ENCODE data around the gene CYP26B1.

The CYP26B1 gene

DNA sequence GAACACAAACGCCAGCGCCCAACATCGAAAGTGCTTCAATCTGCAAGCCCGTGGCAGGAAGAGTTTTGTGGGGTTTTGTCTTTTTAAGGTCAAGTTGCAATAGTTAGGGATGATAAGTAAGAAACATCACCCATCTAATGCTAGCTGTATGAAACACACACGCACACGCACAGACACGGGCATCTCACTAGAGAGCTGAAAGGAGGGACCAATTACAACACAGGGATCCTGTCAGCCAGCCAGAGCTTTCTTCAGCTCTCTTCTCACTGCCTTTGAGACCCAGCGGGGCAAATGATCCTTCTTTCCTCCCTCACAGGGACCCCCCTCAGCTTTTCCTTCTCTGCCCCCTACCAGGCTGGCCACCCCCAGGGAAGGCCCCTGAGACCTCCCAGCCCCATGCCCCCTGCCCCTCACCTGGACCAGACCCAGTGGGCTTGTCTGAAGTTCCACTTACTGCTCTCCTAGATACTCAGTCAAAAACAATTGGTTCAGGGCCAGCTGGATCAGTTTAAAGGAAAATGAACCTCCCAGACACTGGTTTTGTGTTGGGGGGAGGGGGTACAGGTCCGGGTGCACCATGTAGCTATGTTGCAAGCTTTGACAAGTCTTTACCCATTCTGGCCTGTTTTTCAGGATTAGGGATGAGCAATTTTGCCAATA, 17.9 kb downstream of the CYP26B1 start:
- DNase-seq (ENCODE audit: low read depth in 2 of 2): no peak

DNA sequence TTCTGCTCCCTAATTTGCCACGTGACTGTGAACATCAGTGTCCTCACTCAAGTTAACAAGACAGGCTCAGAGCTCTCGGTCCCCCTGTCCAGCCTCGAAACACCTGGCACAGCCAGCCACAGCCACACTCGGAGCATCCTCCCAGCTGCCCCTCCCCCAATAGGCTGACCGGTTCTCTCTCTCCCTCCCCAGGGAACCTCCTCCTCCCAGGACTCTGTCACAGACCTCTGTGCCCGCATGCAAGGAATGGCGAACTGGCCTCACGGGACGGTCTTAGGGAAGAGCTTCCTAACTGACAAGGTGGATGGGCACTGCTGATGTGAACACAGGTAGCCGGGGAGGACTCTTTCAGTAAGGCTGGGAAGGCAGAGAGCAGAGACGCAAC, 18.8 kb downstream of the CYP26B1 start:
- DNase-seq (ENCODE audit: low read depth in 2 of 2): no peak

DNA sequence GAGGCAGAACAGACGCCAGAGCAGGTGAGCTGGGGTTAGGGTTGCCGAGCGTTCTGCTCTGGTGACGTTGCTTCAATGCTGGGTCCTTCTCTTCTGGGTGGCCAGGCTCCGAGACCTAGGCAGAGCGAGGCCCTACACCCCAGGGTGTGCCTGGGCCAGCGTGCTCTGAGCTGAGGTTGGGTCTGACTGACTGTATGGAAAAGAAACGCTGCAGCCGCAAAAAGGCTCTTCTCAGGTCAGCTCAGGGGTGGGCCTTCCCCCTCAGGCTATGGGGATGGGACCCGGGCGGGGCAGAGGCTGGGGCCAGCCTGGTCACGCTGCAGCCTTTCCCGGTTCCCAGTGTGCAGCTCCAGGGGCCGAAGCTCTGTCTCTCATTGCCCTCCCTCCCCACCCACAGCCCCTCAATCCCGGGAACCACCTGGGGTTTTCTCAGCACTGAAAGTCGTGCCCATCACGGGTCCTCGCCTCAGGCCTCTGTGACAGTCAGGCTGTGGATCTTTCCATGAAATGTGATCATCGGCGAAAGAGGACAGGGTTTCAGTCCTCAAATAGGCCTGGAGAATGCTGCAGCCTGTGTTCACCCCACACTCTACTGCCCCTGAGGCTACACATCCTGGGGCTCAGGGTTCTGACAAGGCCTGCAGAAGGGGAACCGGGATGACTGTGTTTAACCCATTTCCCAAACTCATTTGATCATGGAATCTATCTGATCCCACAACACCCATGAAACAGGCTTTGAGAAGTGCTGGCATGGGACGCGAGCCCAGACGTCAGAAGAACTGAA, 19.4 kb downstream of the CYP26B1 start:
- DNase-seq (ENCODE audit: low read depth in 2 of 2): no peak

DNA sequence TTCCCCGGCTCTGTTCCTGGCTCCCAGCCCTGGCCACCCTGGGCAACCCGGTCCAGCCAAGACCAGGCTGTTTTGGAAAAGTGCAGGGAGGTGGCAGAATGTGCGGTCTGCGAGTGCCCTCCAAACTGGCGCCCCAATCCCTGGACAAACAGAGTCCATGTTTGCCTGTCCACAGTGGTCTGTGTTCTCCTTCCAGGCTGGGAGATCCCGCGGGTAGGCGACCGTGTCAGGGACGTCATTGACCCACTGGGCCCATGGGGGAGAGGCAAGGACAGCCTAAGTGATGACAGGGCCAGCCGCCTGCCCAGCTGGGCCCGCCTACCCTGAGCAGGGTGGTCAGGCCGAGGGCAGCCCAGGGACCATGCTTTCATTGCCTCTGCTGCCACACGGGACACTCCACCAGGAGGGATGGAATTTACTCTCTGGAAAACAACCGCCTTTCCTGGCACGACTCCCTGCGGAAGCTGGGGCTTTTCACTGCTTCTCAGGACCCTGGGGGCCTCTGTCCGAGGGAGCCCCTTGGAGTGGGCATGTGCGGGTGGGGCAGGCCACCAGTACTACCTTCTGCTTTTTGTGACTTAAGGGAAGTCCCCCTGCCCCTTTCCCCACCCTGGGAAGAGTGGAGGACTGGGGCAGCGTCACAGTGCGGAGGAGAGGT, 20.1 kb downstream of the CYP26B1 start:
- DNase-seq (ENCODE audit: low read depth in 2 of 2): no peak

DNA sequence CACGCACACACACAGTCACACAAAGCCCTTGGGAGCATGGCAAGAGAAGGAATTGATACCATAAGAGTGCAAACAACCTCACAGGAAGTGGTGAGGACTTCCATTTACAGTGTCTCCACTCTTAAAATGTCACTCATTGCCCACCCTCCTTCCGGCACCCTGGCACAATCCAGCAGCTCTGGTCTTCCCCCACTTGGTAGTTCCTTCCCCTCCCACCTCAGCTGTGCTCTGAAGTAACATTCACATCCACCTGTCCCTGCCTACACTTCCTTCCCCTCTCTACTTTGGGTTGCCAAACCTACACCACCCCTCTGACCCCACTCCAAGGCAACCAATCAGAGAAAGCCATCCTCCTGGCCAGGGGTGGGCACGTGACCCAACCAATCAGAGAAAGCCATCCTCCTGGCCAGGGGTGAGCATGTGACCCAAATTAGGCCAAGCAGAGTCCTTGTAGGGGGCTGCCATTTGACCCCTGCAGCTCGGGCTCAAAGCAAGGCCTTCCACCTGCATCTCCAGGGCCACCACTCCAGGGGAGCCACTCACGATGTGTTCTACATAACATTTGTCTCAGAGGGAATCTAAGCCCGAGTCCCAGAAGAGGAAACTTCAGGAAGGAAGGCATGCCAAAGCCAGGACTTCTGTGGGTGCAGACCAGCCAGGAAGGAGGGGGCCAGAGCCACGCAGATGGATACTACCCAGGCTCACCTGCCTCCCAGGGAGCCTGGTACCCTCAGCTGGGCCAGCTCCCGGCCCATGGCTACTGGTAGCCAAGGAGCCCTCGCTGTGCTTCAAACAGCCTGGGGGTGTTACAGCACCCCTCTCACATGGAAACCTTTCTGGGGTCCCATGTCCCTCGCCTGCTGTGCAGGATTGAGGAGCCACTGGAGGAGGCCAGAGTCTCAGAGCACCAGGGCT, 21.2 kb downstream of the CYP26B1 start:
- no peak for DNase-seq (ENCODE audit: low read depth in 2 of 2)

DNA sequence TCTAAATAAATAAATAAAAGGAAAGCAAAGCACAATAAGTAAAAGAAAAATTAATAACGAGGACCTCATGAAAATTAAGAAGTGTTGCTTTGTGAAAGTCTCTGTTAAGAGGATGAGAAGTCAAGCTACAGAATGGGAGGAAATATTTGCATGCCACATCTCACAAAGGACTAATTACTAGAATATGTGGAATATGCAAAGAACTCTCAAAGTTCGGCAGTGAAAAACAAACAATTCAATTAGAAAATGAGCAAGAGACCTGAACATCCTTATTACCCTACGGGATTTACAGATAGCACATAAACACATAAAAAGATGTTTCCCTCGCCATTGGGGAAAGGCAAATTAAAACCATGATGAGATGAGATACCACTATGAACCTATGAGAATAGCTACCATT, 23.3 kb downstream of the CYP26B1 start:
- DNase-seq (ENCODE audit: low read depth in 2 of 2): no peak

DNA sequence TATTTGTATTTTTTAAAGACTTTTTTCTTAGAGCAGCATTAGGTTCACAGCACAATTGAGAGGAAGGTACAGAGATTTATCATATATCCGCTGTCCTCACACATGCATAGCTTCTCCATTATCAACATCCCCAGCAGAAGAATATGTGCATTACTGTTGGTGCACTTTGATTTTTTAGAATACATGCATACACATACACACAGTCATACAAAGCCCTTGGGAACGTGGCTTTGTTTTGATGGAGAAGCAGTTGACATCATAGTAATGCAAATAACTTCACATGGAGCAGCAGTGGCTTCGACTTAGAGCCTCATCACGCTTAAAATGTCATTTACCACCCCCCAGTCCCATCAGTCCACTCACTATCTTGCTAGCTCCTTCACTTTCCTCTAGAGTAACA, 26.5 kb downstream of the CYP26B1 start:
- no peak for DNase-seq (ENCODE audit: low read depth in 2 of 2)

DNA sequence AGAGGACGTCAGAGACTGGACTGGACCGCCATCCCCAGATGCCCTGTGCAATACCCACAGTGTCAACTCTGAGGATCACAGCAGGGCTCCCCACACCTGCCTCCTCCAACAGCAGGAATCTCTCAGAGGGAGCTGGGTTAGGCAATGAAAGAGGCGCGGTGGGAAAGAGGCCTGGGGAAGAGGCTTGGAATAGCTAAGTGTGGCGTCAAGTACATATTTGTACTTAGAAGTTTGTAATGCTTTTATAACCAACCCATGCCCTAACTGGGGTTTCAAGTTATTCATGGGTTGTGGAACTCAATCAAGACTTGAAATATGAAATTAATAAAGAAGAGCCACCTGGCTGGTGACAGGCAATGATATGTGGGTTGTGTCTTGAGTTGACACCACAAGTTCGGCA, 28.7 kb downstream of the CYP26B1 start:
- no peak for DNase-seq (ENCODE audit: low read depth in 2 of 2)

DNA sequence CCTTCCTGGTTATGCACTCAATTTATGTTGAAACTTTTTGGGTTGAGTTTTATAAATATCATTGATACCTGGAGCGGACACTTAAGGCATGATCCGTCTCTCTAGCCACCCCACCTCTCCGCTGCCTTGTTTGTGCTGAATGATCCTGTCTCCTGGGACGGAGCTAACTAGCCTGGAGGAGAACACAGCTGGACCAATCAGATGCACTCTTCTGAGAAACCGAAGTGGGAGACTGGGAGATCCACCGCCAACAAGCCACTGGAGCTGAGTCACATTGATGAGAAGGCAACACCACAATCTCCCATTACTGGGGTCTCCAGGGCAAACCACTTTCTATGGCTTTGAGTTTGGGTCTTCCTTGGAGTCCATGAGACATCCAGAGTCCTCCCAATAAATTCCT, 29.3 kb downstream of the CYP26B1 start:
- DNase-seq (ENCODE audit: low read depth in 2 of 2): no peak

DNA sequence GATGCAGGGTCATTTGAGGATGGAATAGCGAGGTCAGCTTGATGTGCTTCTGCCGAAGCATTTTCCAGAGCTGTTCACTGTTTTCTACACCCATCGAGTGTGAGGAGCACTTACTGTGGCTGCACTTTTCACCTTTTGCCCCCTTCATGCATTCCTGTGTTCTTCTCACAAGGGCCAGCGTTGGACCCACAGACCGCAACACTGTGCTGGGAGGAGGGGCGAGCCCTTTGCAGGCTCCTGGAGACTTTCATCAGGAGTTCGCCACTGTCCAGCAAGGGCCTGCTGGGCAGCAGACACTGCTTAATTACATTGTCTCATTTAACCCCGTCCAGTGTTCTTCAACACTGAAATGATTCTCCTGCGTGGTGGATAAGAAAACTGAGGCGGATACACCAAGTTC, 29.9 kb downstream of the CYP26B1 start:
- no peak for DNase-seq (ENCODE audit: low read depth in 2 of 2)

DNA sequence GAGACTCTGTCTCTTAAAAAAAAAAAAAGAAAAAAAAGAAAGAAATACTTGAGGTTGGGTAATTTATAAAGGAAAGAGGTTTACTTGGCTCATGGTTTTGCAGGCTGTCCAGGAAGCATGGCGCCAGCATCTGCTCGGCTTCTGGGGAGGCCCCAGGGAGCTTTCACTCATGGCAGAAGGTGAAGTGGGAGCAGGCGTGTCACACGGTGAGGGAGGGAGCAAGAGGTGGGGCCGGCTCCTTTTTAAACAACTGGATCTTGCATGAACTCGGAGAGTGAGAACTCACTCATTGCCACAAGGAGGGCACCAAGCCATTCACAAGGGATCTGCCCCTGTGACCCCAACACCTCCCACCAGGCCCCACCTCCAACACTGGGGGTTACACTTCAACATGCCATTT, 30.6 kb downstream of the CYP26B1 start:
- no peak for DNase-seq (ENCODE audit: low read depth in 2 of 2)

DNA sequence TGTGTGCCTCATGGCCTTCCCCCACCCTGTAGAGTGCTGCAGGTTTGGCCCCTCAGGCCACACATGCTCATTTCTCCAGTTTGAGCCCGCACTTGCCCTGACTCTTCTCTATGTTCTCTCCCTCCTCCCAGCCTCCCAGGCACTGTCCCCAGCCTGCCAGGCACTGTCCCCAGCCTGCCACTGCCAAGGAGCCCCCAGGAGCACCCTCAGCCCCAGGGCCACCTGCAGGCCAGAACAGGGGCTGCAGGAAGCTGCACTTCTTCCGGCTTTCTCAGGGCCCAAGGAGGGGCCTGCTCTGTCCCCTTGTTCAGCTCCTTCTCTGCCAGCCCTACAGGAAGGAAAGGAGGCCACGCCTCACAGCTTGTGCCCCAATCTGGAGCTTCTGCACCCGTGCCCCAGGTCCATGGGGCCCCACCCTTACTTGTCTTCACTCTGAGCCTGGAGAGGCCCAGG, 31.6 kb downstream of the CYP26B1 start:
- DNase-seq (ENCODE audit: low read depth in 2 of 2): no peak

DNA sequence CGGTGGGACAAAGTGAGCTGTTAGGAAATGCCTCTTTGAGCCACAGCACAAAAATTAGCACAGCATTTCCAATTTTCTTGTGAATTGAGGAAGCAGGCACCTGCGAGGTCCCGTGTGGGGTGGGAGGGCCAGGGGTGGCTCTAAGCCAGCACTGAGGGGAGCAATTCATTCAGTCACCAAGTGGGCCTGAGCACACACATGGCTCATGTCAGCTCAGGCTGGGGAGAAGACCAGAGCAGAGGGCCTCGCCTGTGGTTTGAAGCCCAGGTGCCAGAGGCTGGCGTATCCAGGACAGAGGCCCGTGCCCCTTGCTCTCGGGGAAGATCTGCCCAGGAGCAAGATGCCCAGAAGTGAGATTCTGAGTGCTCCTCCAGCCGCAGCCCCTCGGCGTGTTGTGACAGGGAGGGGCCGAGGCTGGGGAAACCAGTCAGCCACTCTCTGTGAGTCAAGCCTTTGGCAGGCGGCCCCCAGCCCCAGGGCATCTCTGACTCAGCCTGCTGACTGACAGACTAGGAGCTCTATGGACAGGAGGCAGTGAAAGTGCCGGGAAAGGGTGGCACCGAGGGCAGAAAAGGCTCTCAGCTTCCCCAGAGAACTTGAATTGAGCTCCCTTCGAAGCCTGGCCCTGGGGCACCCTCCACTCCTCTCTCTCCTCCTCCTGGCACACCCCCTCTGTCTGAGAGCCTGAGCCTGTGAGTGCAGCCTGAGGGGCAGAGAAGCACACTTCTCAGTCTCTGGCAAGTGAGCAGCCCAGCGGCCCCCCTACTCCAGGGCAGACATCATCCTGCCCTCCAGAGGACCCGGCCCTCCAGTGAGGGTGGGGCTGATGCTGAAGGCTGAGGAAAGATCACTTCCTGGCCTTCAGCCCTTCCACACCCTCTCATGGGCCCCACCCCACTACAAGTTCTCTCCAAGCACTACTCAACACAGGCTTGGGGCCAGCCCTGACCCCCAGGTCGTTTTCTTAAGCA, 32.3 kb downstream of the CYP26B1 start:
- no peak for DNase-seq (ENCODE audit: low read depth in 2 of 2)

DNA sequence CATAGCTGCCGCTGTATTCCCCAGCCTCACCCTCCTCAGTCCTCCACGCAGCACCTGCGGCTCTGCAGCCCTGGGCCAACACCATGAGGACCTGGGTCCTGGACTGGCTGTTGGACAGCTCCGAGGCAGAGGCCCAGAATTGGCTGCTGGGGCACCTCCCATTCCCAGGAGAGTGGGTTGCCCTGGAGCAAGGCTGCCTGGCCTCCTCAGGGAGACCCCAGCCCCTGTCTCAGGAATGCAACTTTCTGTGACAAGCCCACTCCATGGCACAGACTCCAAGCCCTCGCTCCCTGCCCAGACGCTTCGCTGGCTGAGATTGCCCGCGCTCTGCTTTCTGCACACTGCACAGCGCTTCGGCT, 33.0 kb downstream of the CYP26B1 start:
- no peak for DNase-seq (ENCODE audit: low read depth in 2 of 2)

DNA sequence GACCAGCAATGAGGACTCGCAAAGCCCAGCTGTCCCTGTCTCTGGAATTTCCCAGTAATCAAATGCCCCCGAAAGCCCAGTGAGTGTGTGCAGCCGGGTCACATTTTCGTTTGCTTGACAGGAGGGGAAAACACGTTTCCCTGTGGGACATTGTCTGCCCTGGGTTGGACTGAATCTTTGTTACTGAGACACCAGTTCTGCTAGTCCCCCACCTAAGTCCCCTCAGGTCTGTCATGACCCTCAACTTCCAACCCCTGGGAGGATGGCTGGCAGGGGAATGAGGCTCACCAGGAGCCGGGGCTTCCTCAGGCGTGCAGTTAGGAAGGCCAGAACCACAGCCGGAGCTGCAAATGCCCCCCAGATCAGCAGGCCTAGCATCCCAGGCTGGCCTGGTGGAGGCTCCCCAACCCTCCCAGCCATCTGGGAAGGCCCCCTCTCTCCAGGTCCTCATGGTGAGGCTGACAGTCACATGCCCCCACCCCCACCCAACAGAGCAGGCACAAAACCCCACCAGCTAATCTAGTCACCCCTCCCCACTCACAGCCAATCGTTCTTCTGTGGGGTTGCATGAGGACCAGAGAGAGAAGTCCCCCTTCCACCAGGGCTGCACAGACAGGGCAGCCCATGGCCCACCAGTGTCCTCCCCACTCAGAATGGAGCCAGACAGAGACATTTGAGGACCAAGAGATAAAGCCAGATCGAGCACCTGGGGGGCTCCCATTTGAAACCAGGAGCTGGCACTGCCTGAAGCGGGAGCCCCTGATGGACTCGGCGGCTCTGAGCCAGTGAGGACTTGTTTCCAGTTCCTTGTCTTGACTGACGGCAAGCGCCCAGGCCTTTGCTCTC, 33.6 kb downstream of the CYP26B1 start:
- DNase-seq (ENCODE audit: low read depth in 2 of 2): no peak

DNA sequence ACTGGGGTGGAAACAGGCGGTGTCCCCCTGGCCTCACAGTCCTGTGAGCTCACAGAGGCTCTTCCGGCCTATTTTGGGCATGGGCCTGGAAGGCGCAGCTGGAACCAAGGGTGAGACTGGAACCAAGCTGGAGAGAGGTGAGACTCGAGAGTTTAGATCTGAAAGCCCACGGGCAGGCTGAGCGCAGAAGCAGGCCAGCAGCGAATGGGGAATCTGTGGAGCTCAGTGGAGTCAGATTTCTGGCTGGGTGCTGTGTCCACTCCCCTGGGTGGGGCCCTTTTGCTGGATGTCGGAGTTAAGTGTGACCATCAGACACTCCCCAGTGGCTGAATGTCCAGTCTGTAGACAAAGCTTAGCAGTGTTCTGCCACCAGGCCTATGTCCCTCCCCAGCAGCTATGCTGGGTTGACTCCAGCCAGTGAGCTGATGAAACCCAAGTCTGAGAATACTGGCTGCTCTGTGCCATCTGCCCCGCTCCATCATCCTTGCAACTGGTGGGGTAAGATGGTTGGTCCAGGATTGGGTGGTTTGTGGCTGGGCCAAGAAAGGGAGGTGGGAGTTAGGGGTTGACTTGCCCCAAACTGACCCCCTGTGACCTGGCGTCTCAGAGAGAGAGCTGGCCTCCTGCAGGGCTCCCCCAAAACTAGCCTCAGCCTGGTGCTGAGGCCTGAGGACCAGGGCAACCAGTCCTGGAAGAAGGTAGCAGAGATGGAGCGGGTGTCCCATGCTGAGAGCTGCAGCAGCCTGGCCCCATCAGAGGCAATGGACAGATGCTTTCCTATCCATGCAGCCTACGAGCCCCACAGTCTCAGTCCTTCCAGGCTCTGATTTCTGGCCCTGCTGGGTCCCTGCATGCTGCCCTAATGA, 34.4 kb downstream of the CYP26B1 start:
- no peak for DNase-seq (ENCODE audit: low read depth in 2 of 2)

DNA sequence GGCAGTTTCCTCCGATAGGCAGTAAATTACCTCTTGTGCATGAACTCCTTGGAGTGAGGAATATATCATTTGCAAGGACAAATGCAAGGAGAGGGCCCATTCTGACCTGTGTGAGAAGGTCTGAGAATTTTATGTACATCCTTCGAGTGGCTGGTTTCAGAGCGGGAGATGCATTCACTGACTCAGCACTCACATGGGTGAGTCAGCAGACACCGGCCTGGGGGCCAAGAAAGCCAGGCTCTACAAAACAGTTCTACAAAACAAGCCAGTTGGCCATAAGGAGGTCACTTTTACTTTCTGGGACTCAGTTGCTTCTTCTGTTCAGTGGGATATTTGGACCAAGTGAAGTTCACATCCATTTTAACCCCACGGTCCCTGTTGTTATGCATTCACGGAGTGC, 35.3 kb downstream of the CYP26B1 start:
- DNase-seq (ENCODE audit: low read depth in 2 of 2): no peak

DNA sequence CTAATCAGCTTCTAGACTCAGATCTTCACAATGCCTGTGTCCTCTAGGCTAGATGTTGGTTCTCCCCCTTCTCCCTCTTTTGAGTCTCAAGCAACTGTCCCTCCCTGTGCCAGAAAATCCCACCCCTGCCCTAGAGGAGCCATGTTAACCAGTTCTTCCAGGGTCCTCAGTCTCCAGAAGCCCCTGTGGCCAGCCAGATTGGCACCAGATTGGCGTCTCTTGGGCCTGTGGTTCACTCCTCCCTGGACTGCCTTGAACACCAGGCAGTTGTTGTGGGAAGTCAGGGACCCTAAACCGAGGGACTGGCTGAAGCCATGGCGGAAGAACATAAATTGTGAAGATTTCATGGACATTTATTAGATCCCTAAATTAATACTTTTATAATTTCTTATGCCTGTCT, 36.6 kb downstream of the CYP26B1 start:
- no peak for DNase-seq (ENCODE audit: low read depth in 2 of 2)

DNA sequence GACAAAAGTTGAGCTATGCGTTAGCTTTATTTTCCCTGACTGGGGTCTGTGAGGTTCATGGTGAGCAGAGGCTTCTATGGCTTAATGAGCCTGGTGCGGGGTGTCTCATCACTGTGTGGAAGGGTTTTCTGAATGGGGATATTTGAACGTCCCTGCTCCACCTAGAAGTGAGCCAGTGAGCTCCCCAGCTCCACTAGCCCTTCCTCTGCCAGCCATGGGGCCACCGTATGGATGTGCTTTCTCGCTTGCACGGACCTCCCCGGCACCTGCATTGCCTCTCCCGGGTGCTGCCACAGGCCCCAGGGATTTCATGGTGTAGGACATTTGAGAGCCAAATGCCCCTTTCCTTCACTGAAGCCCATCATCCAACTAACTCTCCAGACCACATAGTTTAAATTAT, 37.8 kb downstream of the CYP26B1 start:
- DNase-seq (ENCODE audit: low read depth in 2 of 2): no peak

Data from stimulated activated CD8-positive, alpha-beta memory T cell treated with anti-CD3 and anti-CD28 coated beads, Interleukin-7, amount 100 ng/mL, for 1 hour (primary cell).